ENCODE results near the gene KRTAP20-4.

The KRTAP20-4 gene

GRCh38 chr21:30620522-30620921 is at the start of gene KRTAP20-4:
KRTAP20-4 (plus strand) TSS chr21:30620627.
- no peak for DNase-seq

GRCh38 chr21:30577766-30578165 is 42.7 kb upstream of the KRTAP20-4 start:
- DNase-seq = peak in 1 of 58 donors; percentile 0

GRCh38 chr21:30579346-30579745 is 41.1 kb upstream of the KRTAP20-4 start:
- DNase-seq = peak in 2 of 58 donors; percentile 2 to 15

GRCh38 chr21:30580132-30580531 is 40.3 kb upstream of the KRTAP20-4 start:
- no peak for DNase-seq

- no peak for DNase-seq
These were observed 37.6 kb upstream of the KRTAP20-4 start for GRCh38 chr21:30582870-30583269.

- no peak for DNase-seq
These were observed 30.1 kb upstream of the KRTAP20-4 start, which contains the start of gene KRTAP22-2 for GRCh38 chr21:30590297-30590696. KRTAP22-2 (minus strand) TSS chr21:30590397.

GRCh38 chr21:30592140-30592539 is 28.3 kb upstream of the KRTAP20-4 start, which contains the start of gene KRTAP6-3:
KRTAP6-3 (plus strand) TSS chr21:30592440; CDS start chr21:30592446, 6 bp downstream.
- DNase-seq = no peak

- no peak for DNase-seq
These were observed 21.6 kb upstream of the KRTAP20-4 start, which contains the start of gene KRTAP6-2 for GRCh38 chr21:30598802-30599201. KRTAP6-2 (minus strand) TSS chr21:30598902; CDS start chr21:30598874, 28 bp downstream.

- no peak for DNase-seq
These were observed 19.6 kb upstream of the KRTAP20-4 start, which contains the start of gene KRTAP22-1 for GRCh38 chr21:30600787-30601186. KRTAP22-1 (plus strand) TSS chr21:30601087.

- DNase-seq = no peak
These were observed 14.5 kb upstream of the KRTAP20-4 start for GRCh38 chr21:30605968-30606367.

- DNase-seq = no peak
These were observed 8.3 kb upstream of the KRTAP20-4 start for GRCh38 chr21:30612132-30612531.

GRCh38 chr21:30613836-30614235 is 6.6 kb upstream of the KRTAP20-4 start, which contains the start of gene KRTAP6-1:
KRTAP6-1 (minus strand) TSS chr21:30613930; CDS start chr21:30613904, 26 bp downstream.
- no peak for DNase-seq

GRCh38 chr21:30615199-30615598 is 5.2 kb upstream of the KRTAP20-4 start:
- no peak for DNase-seq

- DNase-seq = no peak
These were observed 4.3 kb upstream of the KRTAP20-4 start, which contains the start of gene KRTAP20-1 for GRCh38 chr21:30616125-30616524. KRTAP20-1 (plus strand) TSS chr21:30616425; CDS start chr21:30616455, 30 bp downstream.

- no peak for DNase-seq
These were observed 347 bp upstream of the KRTAP20-4 start for GRCh38 chr21:30620080-30620479.

GRCh38 chr21:30623362-30623761 is 2.9 kb downstream of the KRTAP20-4 start:
- no peak for DNase-seq

GRCh38 chr21:30625449-30626165 is 5.2 kb downstream of the KRTAP20-4 start:
- no peak for DNase-seq

- no peak for DNase-seq
These were observed 7.7 kb downstream of the KRTAP20-4 start for GRCh38 chr21:30628109-30628508.

- DNase-seq = no peak
These were observed 8.8 kb downstream of the KRTAP20-4 start for GRCh38 chr21:30629200-30629599.

GRCh38 chr21:30634906-30635305 is 14.5 kb downstream of the KRTAP20-4 start, which contains the start of gene KRTAP20-2:
KRTAP20-2 (plus strand) TSS chr21:30635206; CDS start chr21:30635264, 58 bp downstream.
- DNase-seq = no peak

- DNase-seq = no peak
These were observed 18.3 kb downstream of the KRTAP20-4 start for GRCh38 chr21:30638686-30639085.

- DNase-seq = no peak
These were observed 22.1 kb downstream of the KRTAP20-4 start, which contains the start of gene KRTAP20-3 for GRCh38 chr21:30642564-30642963. KRTAP20-3 (plus strand) TSS chr21:30642864.

Data from anterior cingulate cortex (tissue), 58 donors.